ENCODE data around the gene SUSD1. TPM values are rescaled to one million over a fixed set of nuclear protein-coding genes. Genes with fewer than 3 reads are reported as not detected.

The SUSD1 gene
- total RNA-seq, 4 donors from 2014 or later: 4.7 to 5.8 (median 5.4) TPM

- intact Hi-C loops (cut with DNase I): loop anchor here (5.0 kb wide), 1 partner anchor 237 kb away; the partner anchor contains the start of gene PTBP3
- no peaks in the 10 kb centered on the region for H3K27me3 ChIP-seq
- WGBS: 76% methylated on average over 9 of the region's 9 CpGs
- H3K9me3 ChIP-seq: no peaks in the 10 kb centered on the region
- no peaks in the 10 kb centered on the region for H3K36me3 ChIP-seq
- no peaks in the 10 kb centered on the region for H3K4me1 ChIP-seq
- peak; percentile 42 for DNase-seq (ENCODE audit: extremely low spot score)
- H3K4me3 ChIP-seq: no peak overlapping the region
- H3K27ac ChIP-seq (replicated peaks in 1 of 4): no peak overlapping the region
- TF ChIP-seq POLR2AphosphoS5 (IDR thresholded peaks at IDR 0.05) (no peak), EP300 (IDR thresholded peaks at IDR 0.05) (no peak)
- TF ChIP-seq, protein P1, sequence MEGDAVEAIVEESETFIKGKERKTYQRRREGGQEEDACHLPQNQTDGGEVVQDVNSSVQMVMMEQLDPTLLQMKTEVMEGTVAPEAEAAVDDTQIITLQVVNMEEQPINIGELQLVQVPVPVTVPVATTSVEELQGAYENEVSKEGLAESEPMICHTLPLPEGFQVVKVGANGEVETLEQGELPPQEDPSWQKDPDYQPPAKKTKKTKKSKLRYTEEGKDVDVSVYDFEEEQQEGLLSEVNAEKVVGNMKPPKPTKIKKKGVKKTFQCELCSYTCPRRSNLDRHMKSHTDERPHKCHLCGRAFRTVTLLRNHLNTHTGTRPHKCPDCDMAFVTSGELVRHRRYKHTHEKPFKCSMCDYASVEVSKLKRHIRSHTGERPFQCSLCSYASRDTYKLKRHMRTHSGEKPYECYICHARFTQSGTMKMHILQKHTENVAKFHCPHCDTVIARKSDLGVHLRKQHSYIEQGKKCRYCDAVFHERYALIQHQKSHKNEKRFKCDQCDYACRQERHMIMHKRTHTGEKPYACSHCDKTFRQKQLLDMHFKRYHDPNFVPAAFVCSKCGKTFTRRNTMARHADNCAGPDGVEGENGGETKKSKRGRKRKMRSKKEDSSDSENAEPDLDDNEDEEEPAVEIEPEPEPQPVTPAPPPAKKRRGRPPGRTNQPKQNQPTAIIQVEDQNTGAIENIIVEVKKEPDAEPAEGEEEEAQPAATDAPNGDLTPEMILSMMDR (IDR thresholded peaks at IDR 0.05): no peak
Measured at GRCh38 chr9:112094948-112095681, 80.0 kb downstream of the SUSD1 start.

DNA sequence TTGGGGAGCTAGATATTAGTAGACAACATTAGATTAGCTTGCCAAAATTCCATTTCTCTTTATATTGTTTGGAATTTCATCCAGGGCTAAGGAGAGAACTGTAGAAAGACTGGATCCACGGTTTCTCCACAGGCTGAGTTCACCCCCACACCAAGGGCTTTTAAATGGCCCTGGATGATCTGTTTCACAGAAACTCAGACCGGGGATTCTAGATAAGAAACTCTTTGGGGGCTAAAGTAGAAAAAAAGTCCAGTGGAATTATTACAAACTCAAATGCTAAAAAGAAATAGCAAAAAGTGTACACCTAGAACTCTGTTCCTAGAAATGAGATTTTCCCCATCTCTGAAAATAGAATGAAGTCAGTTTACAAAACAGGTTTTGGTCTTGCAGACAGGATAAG is 80.9 kb downstream of the SUSD1 start:
- no peaks in the 10 kb centered on the region for H3K27me3 ChIP-seq
- H3K36me3 ChIP-seq: no peaks in the 10 kb centered on the region
- H3K27ac ChIP-seq (replicated peaks in 1 of 4): no peak overlapping the region
- H3K4me3 ChIP-seq: no peak overlapping the region
- intact Hi-C loops (cut with DNase I): no loop called here
- TF ChIP-seq, protein P1 (IDR thresholded peaks at IDR 0.05): no peak
- TF ChIP-seq POLR2AphosphoS5 (IDR thresholded peaks at IDR 0.05) (no peak), POLR2A (IDR thresholded peaks at IDR 0.05; ENCODE audit: low read depth) (no peak), EP300 (IDR thresholded peaks at IDR 0.05) (no peak)
- no peaks in the 10 kb centered on the region for H3K4me1 ChIP-seq
- WGBS: 43% methylated on average over 2 of the region's 2 CpGs
- no peak for DNase-seq (ENCODE audit: extremely low spot score)
- no peaks in the 10 kb centered on the region for H3K9me3 ChIP-seq

GRCh38 chr9:112093870-112094216 is 81.3 kb downstream of the SUSD1 start:
- Histone ChIP-seq H3K4me1 (no peaks in the 10 kb centered on the region), H3K27ac (replicated peaks in 1 of 4) (no peak overlapping the region), H3K36me3 (no peaks in the 10 kb centered on the region), H3K4me3 (no peak overlapping the region), H3K9me3 (no peaks in the 10 kb centered on the region), H3K27me3 (no peaks in the 10 kb centered on the region)
- WGBS: 56% methylated on average over 3 of the region's 3 CpGs
- intact Hi-C loops (cut with DNase I): no loop called here
- DNase-seq (ENCODE audit: extremely low spot score): peak; percentile 29
- TF ChIP-seq EP300 (IDR thresholded peaks at IDR 0.05): no peak
- TF ChIP-seq, protein P1 (IDR thresholded peaks at IDR 0.05): no peak
- no peak for TF ChIP-seq POLR2A (IDR thresholded peaks at IDR 0.05; ENCODE audit: low read depth)
- no peak for TF ChIP-seq POLR2AphosphoS5 (IDR thresholded peaks at IDR 0.05)

- Histone ChIP-seq H3K27me3 (no peaks in the 10 kb centered on the region), H3K27ac (replicated peaks in 1 of 4) (no peak overlapping the region), H3K36me3 (no peaks in the 10 kb centered on the region), H3K4me1 (no peaks in the 10 kb centered on the region), H3K4me3 (no peak overlapping the region), H3K9me3 (no peaks in the 10 kb centered on the region)
- TF ChIP-seq POLR2AphosphoS5 (IDR thresholded peaks at IDR 0.05): no peak
- no peak for TF ChIP-seq POLR2A (IDR thresholded peaks at IDR 0.05; ENCODE audit: low read depth)
- TF ChIP-seq, protein P1 (IDR thresholded peaks at IDR 0.05): no peak
- no peak for TF ChIP-seq EP300 (IDR thresholded peaks at IDR 0.05)
- intact Hi-C loops (cut with DNase I): no loop called here
- peak; percentile 34 for DNase-seq (ENCODE audit: extremely low spot score)
- 99% methylated on average over 5 of the region's 5 CpGs for WGBS
Measured at GRCh38 chr9:112093147-112093869, 81.8 kb downstream of the SUSD1 start.
